Esophagus squamous epithelium (tissue), 5 donors: Measurements from ENCODE around the gene SDK2. TPM values are rescaled to one million over a fixed set of nuclear protein-coding genes. Genes with fewer than 3 reads are reported as not detected.

Experiments used
- DNase-seq: peaks from one replicate; lab custom pipeline; 2025; lab: John Stamatoyannopoulos, UW
- H3K27ac ChIP-seq, 4 donors: fragments of 200-600 bp; sonication (generic); one replicate each; pipeline ENCODE4 v1.5.1; 2016 to 2019; ENCODE audit warnings: mild to moderate bottlenecking in 1 of 4
- H3K27me3 ChIP-seq, 4 donors: fragments of 200-600 bp; sonication (generic); 1 replicate in 3 of 4; 2 replicates in 1 of 4; pipeline versions ENCODE4 v1.5.1 to v1.6.0; 2017 to 2021; ENCODE audit warnings: antibody characterized with exemption in 1 of 4
- H3K36me3 ChIP-seq, 3 donors: fragments of 200-600 bp; sonication (generic); one replicate each; pipeline ENCODE4 v1.5.1; 2016 to 2019
- H3K4me1 ChIP-seq, 3 donors: fragments of 200-600 bp; sonication (generic); one replicate each; pipeline ENCODE4 v1.5.1; 2017 to 2019
- H3K4me3 ChIP-seq, 4 donors: fragments of 200-600 bp; sonication (generic); 1 replicate in 3 of 4; 2 replicates in 1 of 4; pipeline ENCODE4 v1.5.1; 2016 to 2019; ENCODE audit warnings: mild to moderate bottlenecking in 2 of 4, moderate library complexity in 1 of 4
- H3K9me3 ChIP-seq, 3 donors: fragments of 200-600 bp; sonication (generic); one replicate each; pipeline ENCODE4 v1.5.1; 2016 to 2019
- POLR2A ChIP-seq, 4 donors: fragments of 450-650 bp; IDR thresholded peaks; one replicate each; pipeline ENCODE4 v1.6.1; 2017; ENCODE audit warnings: antibody characterized with exemption in 4 of 4, mild to moderate bottlenecking in 4 of 4, moderate library complexity in 3 of 4
- WGBS, 2 donors: methylation state at CpG; one replicate each; pipeline ENCODE4 v1.1.5; 2018; 5-methylcytosine and 5-hydroxymethylcytosine counted together
- intact Hi-C: fragments of 100-400 bp; cut with DNase I; formaldehyde crosslinking; loops from one replicate; pipeline ENCODE4 v1.15.0; 2022
- total RNA-seq, 4 donors: library from RNA; depleted of rRNA; stranded (reverse); fragments of >200 nt; gene quantifications; one replicate each; pipeline ENCODE4 v1.1.0, GENCODE V29; 2016
- TF ChIP-seq, protein P1 (sequence below), 6 experiments: fragments of 450-650 bp in 4 of 6; fragments of 200-600 bp in 2 of 6; sonication (generic) in 2 of 6; IDR thresholded peaks; one replicate each; pipeline ENCODE4 v1.5.1; 2016 to 2019; ENCODE audit warnings: antibody characterized with exemption in 6 of 6, mild to moderate bottlenecking in 4 of 6, moderate library complexity in 4 of 6
- donor health status: DM: yes; HTN: yes; CAD: no.

SDK2 gene
- total RNA-seq, 4 donors from 2014 or later, result 1.7 to 5.5 (median 2.4) TPM

DNA sequence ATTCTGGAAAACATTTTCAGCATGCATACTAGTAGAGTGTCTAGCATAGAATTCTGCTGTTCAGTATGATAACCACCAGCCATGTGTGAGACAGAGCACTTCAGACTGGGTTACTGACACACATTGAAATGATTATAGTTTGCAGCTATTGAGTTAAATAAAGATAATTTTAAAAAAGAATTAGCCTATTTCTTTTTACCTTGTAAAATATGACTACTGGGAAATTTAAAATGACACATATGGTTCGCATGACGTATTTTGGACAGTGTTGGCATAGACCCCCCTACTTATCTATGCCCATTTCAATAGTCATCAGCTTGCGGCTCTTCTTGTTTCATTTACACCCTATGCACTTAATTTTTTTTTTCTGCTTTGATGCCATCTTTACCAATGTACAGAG is 4.7 kb upstream of the SDK2 start:
- H3K9me3 ChIP-seq, result peaks cover 0 to 2% (median 0%) of the 10 kb centered on the region in 3 donors
- no peak overlapping the region for H3K27ac ChIP-seq
- intact Hi-C loops, result loop anchor here (5.0 kb wide), 1 partner anchor 68 kb away; no protein-coding TSS in a partner anchor
- no peaks in the 10 kb centered on the region for H3K36me3 ChIP-seq
- TF ChIP-seq, protein P1, sequence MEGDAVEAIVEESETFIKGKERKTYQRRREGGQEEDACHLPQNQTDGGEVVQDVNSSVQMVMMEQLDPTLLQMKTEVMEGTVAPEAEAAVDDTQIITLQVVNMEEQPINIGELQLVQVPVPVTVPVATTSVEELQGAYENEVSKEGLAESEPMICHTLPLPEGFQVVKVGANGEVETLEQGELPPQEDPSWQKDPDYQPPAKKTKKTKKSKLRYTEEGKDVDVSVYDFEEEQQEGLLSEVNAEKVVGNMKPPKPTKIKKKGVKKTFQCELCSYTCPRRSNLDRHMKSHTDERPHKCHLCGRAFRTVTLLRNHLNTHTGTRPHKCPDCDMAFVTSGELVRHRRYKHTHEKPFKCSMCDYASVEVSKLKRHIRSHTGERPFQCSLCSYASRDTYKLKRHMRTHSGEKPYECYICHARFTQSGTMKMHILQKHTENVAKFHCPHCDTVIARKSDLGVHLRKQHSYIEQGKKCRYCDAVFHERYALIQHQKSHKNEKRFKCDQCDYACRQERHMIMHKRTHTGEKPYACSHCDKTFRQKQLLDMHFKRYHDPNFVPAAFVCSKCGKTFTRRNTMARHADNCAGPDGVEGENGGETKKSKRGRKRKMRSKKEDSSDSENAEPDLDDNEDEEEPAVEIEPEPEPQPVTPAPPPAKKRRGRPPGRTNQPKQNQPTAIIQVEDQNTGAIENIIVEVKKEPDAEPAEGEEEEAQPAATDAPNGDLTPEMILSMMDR (IDR thresholded peaks at IDR 0.05), result no peak
- TF ChIP-seq POLR2A (IDR thresholded peaks at IDR 0.05), result no peak
- H3K27me3 ChIP-seq, result peaks cover 0 to 56% (median 0%) of the 10 kb centered on the region in 4 donors
- WGBS, 2 donors, result 95 to 96% methylated on average over 3 of the region's 3 CpGs
- DNase-seq, result no peak
- H3K4me3 ChIP-seq, result no peak overlapping the region
- peaks cover 5 to 19% (median 16%) of the 10 kb centered on the region in 3 donors for H3K4me1 ChIP-seq

DNA sequence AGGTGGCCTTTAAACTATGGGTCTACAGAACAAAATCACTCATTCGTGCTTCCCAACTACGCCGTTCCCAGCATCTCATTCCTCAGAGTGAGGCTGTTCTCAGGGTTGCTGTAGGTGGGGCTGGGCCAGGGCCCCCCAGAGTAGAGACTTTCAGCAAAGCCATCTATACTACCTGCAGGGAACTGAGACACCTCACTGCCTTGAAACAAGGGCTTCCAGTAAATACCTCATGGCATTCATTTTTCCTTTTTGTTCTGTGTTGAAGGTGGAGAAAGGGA is 4.2 kb upstream of the SDK2 start:
- 69 to 87% methylated on average over 3 of the region's 3 CpGs for WGBS, 2 donors
- H3K27me3 ChIP-seq, result peaks cover 0 to 61% (median 0%) of the 10 kb centered on the region in 4 donors
- TF ChIP-seq, protein P1 (IDR thresholded peaks at IDR 0.05), result no peak
- TF ChIP-seq POLR2A (IDR thresholded peaks at IDR 0.05), result no peak
- no peak for DNase-seq
- no peaks in the 10 kb centered on the region for H3K36me3 ChIP-seq
- intact Hi-C loops, result loop anchor here (5.0 kb wide), 1 partner anchor 69 kb away; no protein-coding TSS in a partner anchor
- H3K27ac ChIP-seq, result no peak overlapping the region
- H3K4me1 ChIP-seq, result peaks cover 10 to 24% (median 21%) of the 10 kb centered on the region in 3 donors
- no peaks in the 10 kb centered on the region for H3K9me3 ChIP-seq
- H3K4me3 ChIP-seq, result no peak overlapping the region

DNA sequence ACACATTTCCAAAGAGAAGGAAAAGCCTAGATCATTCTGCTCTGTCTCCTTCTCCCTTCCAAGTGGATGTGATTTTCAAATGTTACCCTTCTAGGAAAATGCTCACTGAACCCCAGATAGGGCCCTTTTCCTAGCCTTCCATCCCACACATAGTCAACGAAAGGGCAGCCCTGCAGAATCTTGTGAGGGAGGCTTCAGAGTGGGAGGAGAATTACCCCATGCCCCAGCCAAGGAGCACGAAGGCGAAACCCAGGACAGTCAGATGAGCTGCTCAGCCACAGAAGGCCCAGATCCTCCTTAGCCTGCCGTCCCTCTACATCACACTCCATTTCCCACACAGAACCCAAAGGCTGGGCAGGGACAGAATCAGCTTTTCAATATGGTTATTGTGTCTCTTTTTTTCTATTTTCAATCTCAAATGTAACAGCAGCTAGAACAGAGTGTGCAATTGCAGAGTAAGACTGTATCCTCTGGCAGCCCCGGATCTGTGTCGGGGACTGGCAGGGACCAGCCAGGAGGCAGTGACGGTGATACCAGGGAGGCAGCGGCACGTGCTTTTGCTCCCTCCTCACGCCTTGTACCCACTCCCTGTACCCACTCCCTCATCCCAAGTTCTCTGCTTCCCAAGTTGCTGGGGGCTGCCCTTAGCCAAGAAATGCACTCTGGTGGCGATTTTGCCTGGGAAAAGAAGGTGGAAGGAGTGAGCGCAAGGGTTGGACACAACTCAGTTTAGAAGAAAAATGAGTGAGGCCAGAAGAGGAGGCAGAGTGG is 3.7 kb upstream of the SDK2 start:
- H3K4me1 ChIP-seq, result peaks cover 15 to 29% (median 25%) of the 10 kb centered on the region in 3 donors
- DNase-seq, result no peak
- no peaks in the 10 kb centered on the region for H3K36me3 ChIP-seq
- no peaks in the 10 kb centered on the region for H3K9me3 ChIP-seq
- peaks cover 0 to 66% (median 0%) of the 10 kb centered on the region in 4 donors for H3K27me3 ChIP-seq
- no peak overlapping the region for H3K4me3 ChIP-seq
- 83 to 86% methylated on average over 8 of the region's 12 CpGs for WGBS, 2 donors
- TF ChIP-seq, protein P1 (IDR thresholded peaks at IDR 0.05), result no peak
- TF ChIP-seq POLR2A (IDR thresholded peaks at IDR 0.05), result no peak
- intact Hi-C loops, result loop anchor here (5.0 kb wide), 1 partner anchor 69 kb away; no protein-coding TSS in a partner anchor
- no peak overlapping the region for H3K27ac ChIP-seq

DNA sequence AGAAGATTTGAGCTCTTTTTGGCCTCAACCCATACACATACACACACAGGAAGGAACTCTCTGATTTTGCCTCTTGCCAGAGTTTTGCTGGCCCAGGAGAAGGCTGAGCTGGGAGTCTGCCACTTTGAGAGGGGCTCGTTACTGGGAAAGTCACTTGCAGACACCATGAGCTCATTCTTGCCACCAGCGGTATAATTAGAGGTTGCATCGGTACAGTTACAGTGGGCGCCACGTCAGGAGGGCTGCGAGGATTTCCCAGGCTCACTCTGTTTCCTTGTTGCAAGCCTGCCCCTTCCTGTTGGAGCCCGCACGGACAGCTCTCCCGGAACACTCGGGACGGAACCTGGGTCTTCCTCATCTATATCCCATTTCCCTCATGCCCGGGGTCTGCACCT is 3.1 kb upstream of the SDK2 start:
- DNase-seq, result no peak
- H3K27me3 ChIP-seq, result peaks cover 0 to 72% (median 0%) of the 10 kb centered on the region in 4 donors
- no peak overlapping the region for H3K27ac ChIP-seq
- intact Hi-C loops, result loop anchor here (5.0 kb wide), 1 partner anchor 70 kb away; no protein-coding TSS in a partner anchor
- H3K4me3 ChIP-seq, result no peak overlapping the region
- no peaks in the 10 kb centered on the region for H3K9me3 ChIP-seq
- peaks cover 20 to 35% (median 25%) of the 10 kb centered on the region in 3 donors for H3K4me1 ChIP-seq
- 14 to 55% methylated on average over 5 to 12 of the region's 12 CpGs for WGBS, 2 donors
- no peaks in the 10 kb centered on the region for H3K36me3 ChIP-seq
- TF ChIP-seq, protein P1 (IDR thresholded peaks at IDR 0.05), result no peak
- no peak for TF ChIP-seq POLR2A (IDR thresholded peaks at IDR 0.05)
